ENCODE measurements around the gene CNN2.

CNN2 gene

GRCh38 chr19:1054102-1055027 lies 28.0 kb downstream of the CNN2 start:
- no peaks in the 10 kb centered on the region for H3K27me3 ChIP-seq (ENCODE audit: control insufficient read depth, insufficient read depth, low read length)
- H3K9ac ChIP-seq (ENCODE audit: low read length) = no peak overlapping the region
- H3K4me1 ChIP-seq (ENCODE audit: control insufficient read depth, insufficient read depth, low read length) = no peaks in the 10 kb centered on the region
- H3K4me3 ChIP-seq (ENCODE audit: low read length) = no peak overlapping the region
- H3K27ac ChIP-seq (ENCODE audit: low read depth, low read length) = no peak overlapping the region
- no peaks in the 10 kb centered on the region for H3K36me3 ChIP-seq (ENCODE audit: control insufficient read depth, insufficient read depth, low read length)

- Histone ChIP-seq H3K27me3 (ENCODE audit: control insufficient read depth, insufficient read depth, low read length) (no peaks in the 10 kb centered on the region), H3K9ac (ENCODE audit: low read length) (no peak overlapping the region), H3K4me3 (ENCODE audit: low read length) (no peak overlapping the region), H3K27ac (ENCODE audit: low read depth, low read length) (no peak overlapping the region), H3K4me1 (ENCODE audit: control insufficient read depth, insufficient read depth, low read length) (no peaks in the 10 kb centered on the region), H3K36me3 (ENCODE audit: control insufficient read depth, insufficient read depth, low read length) (no peaks in the 10 kb centered on the region)
These were observed 28.6 kb downstream of the CNN2 start for GRCh38 chr19:1055028-1055425.

- H3K27ac ChIP-seq (ENCODE audit: low read depth, low read length) = no peak overlapping the region
- no peaks in the 10 kb centered on the region for H3K36me3 ChIP-seq (ENCODE audit: control insufficient read depth, insufficient read depth, low read length)
- H3K9ac ChIP-seq (ENCODE audit: low read length) = no peak overlapping the region
- H3K4me3 ChIP-seq (ENCODE audit: low read length) = no peak overlapping the region
- no peaks in the 10 kb centered on the region for H3K4me1 ChIP-seq (ENCODE audit: control insufficient read depth, insufficient read depth, low read length)
- H3K27me3 ChIP-seq (ENCODE audit: control insufficient read depth, insufficient read depth, low read length) = no peaks in the 10 kb centered on the region
These were observed 29.6 kb downstream of the CNN2 start for GRCh38 chr19:1055886-1056620.

DNA sequence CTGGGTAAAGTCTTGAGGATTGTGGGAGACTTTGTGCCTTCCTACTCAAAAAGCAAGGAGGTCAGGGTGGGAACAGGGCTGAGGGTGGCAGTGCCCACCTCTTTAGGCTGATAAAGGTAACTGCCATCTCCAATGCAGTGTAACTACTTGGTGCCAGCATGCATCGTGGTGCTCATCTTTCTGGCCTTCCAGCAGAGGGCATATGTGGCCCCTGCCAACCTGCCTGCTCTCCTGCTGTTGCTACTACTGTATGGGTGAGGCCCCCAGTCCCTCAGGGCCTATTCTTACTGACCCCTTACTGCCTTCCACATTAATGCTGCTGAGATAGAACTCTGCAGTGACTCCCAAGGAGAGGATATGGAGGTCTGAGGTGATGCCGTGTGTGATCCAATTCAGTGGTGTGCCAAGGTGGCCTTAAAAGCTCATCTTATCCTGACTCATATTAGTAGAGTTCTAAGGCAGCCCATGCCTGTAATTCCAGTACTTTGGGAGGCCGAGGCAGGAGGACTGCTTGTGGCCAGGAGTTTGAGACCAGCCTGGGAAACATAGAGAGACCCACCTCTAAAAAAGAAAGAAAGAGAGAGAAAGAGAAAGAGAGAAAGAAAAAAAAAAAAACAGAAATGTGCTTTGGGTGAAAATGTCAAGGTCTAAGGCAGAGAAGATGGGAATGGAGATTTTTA lies 30.9 kb downstream of the CNN2 start:
- Histone ChIP-seq H3K27me3 (ENCODE audit: control insufficient read depth, insufficient read depth, low read length) (no peaks in the 10 kb centered on the region), H3K4me3 (ENCODE audit: low read length) (no peak overlapping the region), H3K27ac (ENCODE audit: low read depth, low read length) (no peak overlapping the region), H3K4me1 (ENCODE audit: control insufficient read depth, insufficient read depth, low read length) (no peaks in the 10 kb centered on the region), H3K9ac (ENCODE audit: low read length) (no peak overlapping the region), H3K36me3 (ENCODE audit: control insufficient read depth, insufficient read depth, low read length) (no peaks in the 10 kb centered on the region)

GRCh38 chr19:1058112-1058511 lies 31.7 kb downstream of the CNN2 start:
- Histone ChIP-seq H3K27me3 (ENCODE audit: control insufficient read depth, insufficient read depth, low read length) (no peaks in the 10 kb centered on the region), H3K9ac (ENCODE audit: low read length) (no peak overlapping the region), H3K4me3 (ENCODE audit: low read length) (no peak overlapping the region), H3K4me1 (ENCODE audit: control insufficient read depth, insufficient read depth, low read length) (no peaks in the 10 kb centered on the region), H3K36me3 (ENCODE audit: control insufficient read depth, insufficient read depth, low read length) (no peaks in the 10 kb centered on the region), H3K27ac (ENCODE audit: low read depth, low read length) (no peak overlapping the region)

DNA sequence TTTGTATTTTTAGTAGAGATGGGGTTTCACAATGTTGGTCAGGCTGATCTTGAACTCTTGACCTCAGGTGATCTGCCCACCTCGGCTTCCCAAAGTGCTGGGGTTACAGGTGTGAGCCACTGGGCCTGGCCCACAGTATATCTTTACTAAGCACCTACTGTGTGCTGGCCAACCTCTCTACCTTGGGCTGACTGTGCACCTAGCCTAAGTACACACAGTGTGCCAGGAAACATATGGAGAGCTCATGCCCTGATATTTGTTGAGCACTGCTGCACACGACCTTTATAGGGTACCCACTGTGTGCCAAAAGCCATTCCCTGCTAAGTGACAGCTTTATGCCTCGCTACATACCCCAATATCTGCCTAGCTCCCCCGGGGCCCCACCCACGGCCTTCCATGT lies 34.3 kb downstream of the CNN2 start:
- Histone ChIP-seq H3K9ac (ENCODE audit: low read length) (no peak overlapping the region), H3K4me1 (ENCODE audit: control insufficient read depth, insufficient read depth, low read length) (no peaks in the 10 kb centered on the region), H3K4me3 (ENCODE audit: low read length) (no peak overlapping the region), H3K27me3 (ENCODE audit: control insufficient read depth, insufficient read depth, low read length) (peaks cover 3% of the 10 kb centered on the region), H3K27ac (ENCODE audit: low read depth, low read length) (no peak overlapping the region), H3K36me3 (ENCODE audit: control insufficient read depth, insufficient read depth, low read length) (no peaks in the 10 kb centered on the region)

DNA sequence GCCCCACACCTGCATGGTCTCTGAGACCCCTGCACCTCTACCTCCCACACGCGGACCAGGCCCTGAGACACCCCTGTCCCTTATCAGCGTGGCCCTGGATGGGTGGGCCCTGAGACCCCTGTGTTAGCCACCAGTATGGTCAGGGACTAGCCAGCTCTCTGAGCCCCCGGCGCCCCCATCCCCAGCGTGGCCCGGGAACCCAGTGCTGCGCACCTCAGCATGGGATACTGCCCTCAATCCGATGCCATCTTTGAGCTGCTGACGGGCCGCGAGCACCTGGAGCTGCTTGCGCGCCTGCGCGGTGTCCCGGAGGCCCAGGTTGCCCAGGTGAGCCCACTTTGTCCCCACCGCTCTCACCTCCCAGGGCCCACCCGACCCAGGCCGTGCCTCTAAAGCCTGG lies 35.6 kb downstream of the CNN2 start:
- H3K36me3 ChIP-seq (ENCODE audit: control insufficient read depth, insufficient read depth, low read length) = no peaks in the 10 kb centered on the region
- H3K27ac ChIP-seq (ENCODE audit: low read depth, low read length) = no peak overlapping the region
- H3K4me3 ChIP-seq (ENCODE audit: low read length) = no peak overlapping the region
- peaks cover 6% of the 10 kb centered on the region for H3K27me3 ChIP-seq (ENCODE audit: control insufficient read depth, insufficient read depth, low read length)
- H3K9ac ChIP-seq (ENCODE audit: low read length) = no peak overlapping the region
- no peaks in the 10 kb centered on the region for H3K4me1 ChIP-seq (ENCODE audit: control insufficient read depth, insufficient read depth, low read length)

GRCh38 chr19:1062387-1063029 lies 36.1 kb downstream of the CNN2 start:
- Histone ChIP-seq H3K4me1 (ENCODE audit: control insufficient read depth, insufficient read depth, low read length) (no peaks in the 10 kb centered on the region), H3K4me3 (ENCODE audit: low read length) (no peak overlapping the region), H3K27ac (ENCODE audit: low read depth, low read length) (no peak overlapping the region), H3K9ac (ENCODE audit: low read length) (no peak overlapping the region), H3K27me3 (ENCODE audit: control insufficient read depth, insufficient read depth, low read length) (peaks cover 10% of the 10 kb centered on the region), H3K36me3 (ENCODE audit: control insufficient read depth, insufficient read depth, low read length) (no peaks in the 10 kb centered on the region)

DNA sequence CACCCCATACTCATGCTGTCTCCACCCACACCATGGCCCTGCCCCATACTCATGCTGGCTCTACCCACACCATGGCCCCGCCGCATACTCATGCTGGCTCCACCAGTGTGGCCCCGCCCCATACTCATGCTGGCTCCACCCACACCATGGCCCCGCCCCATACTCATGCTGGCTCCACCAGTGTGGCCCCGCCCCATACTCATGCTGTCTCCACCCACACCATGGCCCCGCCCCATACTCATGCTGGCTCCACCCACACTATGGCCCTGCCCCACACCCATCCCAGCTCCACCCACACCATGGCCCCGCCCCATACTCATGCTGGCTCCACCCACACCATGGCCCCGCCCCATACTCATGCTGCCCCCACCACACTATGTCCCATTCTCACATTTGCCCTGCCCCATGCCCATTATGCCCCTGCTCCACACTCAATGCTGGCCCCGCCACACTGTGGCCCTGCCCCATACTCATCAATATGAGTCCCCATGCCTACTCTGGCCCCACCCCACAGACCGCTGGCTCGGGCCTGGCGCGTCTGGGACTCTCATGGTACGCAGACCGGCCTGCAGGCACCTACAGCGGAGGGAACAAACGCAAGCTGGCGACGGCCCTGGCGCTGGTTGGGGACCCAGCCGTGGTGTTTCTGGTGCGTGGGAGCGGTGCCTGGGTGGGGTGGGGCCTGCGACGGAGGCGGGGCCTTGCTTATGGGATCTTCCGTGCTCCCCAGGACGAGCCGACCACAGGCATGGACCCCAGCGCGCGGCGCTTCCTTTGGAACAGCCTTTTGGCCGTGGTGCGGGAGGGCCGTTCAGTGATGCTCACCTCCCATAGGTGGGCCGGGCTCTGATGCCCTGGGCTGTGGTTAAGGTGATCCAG lies 36.9 kb downstream of the CNN2 start:
- Histone ChIP-seq H3K27ac (ENCODE audit: low read depth, low read length) (no peak overlapping the region), H3K4me3 (ENCODE audit: low read length) (no peak overlapping the region), H3K9ac (ENCODE audit: low read length) (no peak overlapping the region), H3K27me3 (ENCODE audit: control insufficient read depth, insufficient read depth, low read length) (peaks cover 12% of the 10 kb centered on the region), H3K4me1 (ENCODE audit: control insufficient read depth, insufficient read depth, low read length) (no peaks in the 10 kb centered on the region), H3K36me3 (ENCODE audit: control insufficient read depth, insufficient read depth, low read length) (no peaks in the 10 kb centered on the region)

- Histone ChIP-seq H3K9ac (ENCODE audit: low read length) (no peak overlapping the region), H3K4me1 (ENCODE audit: control insufficient read depth, insufficient read depth, low read length) (no peaks in the 10 kb centered on the region), H3K36me3 (ENCODE audit: control insufficient read depth, insufficient read depth, low read length) (no peaks in the 10 kb centered on the region), H3K27me3 (ENCODE audit: control insufficient read depth, insufficient read depth, low read length) (peaks cover 12% of the 10 kb centered on the region), H3K27ac (ENCODE audit: low read depth, low read length) (no peak overlapping the region), H3K4me3 (ENCODE audit: low read length) (no peak overlapping the region)
These were observed 37.7 kb downstream of the CNN2 start for GRCh38 chr19:1063909-1064660.

Data from rectal smooth muscle tissue (tissue), 1 donor.